ENCODE data around the gene CDC34. TPM values are rescaled to one million over a fixed set of nuclear protein-coding genes. Genes with fewer than 3 reads are reported as not detected.

The CDC34 gene
- total and polyA plus RNA-seq, 9 of the 15 experiments (the other 6 are each of a cell fraction or from before 2014, with no cell fraction given): 0.80 to 203 (median 65.5) TPM

DNA sequence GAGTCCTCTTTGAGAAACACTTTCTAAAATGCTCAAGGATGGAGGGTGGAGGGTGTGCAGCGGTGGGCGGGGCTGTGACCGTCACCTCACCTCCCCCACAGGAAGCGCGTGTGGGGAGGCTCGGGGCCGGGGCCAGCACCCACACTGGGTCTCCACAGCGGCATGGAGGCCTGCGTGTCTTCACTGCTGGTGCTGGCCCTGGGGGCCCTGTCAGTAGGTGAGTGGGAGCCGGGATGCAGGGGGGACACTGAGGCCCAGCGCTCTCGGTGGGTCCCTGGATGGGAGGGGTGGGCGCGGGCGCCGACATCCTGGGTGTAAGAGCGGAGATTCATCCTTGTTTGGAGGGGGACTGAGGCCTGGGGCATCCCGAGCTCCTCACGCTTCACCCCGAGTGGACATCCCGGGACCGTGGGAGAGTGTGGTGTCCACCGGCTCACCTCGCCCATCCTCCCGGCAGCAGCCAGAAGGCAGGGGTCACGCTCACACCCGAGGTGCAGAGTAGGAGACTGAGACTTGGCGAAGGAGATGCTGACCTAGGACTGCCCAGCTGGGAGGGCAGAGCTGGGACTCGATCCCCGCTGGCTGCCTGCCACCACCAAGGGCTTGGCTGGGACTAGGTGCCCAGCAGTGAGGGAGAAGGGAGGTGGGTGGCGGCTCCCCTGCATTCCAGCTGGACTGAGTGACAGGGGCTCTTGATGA, 12.5 kb downstream of the CDC34 start, which contains the start of gene GZMM (continued):
- TF ChIP-seq, protein P1, sequence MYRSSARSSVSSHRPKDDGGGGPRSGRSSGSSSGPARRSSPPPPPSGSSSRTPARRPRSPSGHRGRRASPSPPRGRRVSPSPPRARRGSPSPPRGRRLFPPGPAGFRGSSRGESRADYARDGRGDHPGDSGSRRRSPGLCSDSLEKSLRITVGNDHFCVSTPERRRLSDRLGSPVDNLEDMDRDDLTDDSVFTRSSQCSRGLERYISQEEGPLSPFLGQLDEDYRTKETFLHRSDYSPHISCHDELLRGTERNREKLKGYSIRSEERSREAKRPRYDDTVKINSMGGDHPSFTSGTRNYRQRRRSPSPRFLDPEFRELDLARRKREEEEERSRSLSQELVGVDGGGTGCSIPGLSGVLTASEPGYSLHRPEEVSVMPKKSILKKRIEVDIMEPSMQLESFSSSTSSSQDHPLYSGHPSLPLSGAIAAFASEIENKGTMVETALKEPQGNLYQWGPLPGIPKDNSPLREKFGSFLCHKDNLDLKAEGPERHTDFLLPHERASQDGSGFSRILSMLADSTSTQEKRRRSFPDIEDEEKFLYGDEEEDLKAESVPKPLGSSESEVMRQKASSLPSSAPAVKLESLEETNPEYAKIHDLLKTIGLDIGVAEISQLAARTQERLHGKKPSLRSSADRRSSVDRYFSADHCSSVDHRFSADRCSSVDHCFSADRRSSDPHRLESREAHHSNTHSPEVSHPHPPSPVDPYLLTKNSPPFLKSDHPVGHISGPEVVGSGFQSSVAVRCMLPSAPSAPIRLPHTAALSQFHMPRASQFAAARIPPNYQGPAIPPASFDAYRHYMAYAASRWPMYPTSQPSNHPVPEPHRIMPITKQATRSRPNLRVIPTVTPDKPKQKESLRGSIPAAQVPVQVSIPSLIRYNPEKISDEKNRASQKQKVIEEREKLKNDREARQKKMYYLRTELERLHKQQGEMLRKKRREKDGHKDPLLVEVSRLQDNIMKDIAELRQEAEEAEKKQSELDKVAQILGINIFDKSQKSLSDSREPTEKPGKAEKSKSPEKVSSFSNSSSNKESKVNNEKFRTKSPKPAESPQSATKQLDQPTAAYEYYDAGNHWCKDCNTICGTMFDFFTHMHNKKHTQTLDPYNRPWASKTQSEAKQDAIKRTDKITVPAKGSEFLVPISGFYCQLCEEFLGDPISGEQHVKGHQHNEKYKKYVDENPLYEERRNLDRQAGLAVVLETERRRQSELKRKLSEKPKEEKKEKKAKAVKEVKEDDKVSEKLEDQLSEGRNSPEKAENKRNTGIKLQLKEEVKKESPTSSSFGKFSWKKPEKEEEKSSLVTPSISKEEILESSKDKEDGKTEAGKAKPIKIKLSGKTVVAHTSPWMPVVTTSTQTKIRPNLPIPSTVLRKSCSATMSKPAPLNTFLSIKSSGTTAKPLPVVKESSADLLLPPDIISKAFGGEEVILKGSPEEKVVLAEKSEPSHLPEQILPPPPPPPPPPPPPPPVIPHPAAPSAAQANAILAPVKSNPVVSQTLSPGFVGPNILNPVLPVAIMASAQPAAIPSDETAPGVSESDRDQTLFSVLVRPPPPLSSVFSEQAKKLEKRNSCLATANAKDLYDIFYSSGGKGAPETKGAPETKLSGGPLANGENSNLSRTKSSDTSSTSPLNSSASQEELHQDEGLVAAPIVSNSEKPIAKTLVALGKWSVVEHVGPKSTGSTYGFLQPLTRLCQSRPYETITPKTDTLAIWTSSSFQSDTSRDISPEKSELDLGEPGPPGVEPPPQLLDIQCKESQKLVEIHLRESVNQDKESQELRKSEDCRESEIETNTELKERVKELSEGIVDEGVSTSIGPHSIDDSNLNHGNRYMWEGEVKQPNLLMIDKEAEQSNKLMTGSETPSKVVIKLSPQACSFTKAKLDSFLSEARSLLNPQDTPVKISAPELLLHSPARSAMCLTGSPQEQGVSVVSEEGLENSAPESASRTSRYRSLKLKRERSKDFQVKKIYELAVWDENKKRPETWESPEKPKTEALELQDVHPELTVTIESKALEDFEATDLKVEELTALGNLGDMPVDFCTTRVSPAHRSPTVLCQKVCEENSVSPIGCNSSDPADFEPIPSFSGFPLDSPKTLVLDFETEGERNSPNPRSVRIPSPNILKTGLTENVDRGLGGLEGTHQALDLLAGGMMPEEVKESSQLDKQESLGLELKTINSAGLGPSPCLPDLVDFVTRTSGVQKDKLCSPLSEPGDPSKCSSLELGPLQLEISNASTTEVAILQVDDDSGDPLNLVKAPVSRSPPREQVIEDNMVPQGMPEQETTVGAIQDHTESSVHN (IDR thresholded peaks at IDR 0.05; ENCODE audit: borderline replicate concordance in 1 of 2, low read depth in 1 of 2): no peak
- TF ChIP-seq, protein P2, sequence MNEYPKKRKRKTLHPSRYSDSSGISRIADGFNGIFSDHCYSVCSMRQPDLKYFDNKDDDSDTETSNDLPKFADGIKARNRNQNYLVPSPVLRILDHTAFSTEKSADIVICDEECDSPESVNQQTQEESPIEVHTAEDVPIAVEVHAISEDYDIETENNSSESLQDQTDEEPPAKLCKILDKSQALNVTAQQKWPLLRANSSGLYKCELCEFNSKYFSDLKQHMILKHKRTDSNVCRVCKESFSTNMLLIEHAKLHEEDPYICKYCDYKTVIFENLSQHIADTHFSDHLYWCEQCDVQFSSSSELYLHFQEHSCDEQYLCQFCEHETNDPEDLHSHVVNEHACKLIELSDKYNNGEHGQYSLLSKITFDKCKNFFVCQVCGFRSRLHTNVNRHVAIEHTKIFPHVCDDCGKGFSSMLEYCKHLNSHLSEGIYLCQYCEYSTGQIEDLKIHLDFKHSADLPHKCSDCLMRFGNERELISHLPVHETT (CRISPR knock-in tag; conservative IDR thresholded peaks at IDR 0.05 in 1 of 2, IDR thresholded peaks at IDR 0.05 in 1 of 2): no peak
- TF ChIP-seq, protein P3, sequence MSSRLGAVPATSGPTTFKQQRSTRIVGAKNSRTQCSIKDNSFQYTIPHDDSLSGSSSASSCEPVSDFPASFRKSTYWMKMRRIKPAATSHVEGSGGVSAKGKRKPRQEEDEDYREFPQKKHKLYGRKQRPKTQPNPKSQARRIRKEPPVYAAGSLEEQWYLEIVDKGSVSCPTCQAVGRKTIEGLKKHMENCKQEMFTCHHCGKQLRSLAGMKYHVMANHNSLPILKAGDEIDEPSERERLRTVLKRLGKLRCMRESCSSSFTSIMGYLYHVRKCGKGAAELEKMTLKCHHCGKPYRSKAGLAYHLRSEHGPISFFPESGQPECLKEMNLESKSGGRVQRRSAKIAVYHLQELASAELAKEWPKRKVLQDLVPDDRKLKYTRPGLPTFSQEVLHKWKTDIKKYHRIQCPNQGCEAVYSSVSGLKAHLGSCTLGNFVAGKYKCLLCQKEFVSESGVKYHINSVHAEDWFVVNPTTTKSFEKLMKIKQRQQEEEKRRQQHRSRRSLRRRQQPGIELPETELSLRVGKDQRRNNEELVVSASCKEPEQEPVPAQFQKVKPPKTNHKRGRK (tag; IDR thresholded peaks at IDR 0.05): no peak
- TF ChIP-seq, protein P4, sequence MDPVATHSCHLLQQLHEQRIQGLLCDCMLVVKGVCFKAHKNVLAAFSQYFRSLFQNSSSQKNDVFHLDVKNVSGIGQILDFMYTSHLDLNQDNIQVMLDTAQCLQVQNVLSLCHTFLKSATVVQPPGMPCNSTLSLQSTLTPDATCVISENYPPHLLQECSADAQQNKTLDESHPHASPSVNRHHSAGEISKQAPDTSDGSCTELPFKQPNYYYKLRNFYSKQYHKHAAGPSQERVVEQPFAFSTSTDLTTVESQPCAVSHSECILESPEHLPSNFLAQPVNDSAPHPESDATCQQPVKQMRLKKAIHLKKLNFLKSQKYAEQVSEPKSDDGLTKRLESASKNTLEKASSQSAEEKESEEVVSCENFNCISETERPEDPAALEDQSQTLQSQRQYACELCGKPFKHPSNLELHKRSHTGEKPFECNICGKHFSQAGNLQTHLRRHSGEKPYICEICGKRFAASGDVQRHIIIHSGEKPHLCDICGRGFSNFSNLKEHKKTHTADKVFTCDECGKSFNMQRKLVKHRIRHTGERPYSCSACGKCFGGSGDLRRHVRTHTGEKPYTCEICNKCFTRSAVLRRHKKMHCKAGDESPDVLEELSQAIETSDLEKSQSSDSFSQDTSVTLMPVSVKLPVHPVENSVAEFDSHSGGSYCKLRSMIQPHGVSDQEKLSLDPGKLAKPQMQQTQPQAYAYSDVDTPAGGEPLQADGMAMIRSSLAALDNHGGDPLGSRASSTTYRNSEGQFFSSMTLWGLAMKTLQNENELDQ (CRISPR knock-in tag; IDR thresholded peaks at IDR 0.05; ENCODE audit: borderline replicate concordance): no peak
- TF ChIP-seq, protein P5, sequence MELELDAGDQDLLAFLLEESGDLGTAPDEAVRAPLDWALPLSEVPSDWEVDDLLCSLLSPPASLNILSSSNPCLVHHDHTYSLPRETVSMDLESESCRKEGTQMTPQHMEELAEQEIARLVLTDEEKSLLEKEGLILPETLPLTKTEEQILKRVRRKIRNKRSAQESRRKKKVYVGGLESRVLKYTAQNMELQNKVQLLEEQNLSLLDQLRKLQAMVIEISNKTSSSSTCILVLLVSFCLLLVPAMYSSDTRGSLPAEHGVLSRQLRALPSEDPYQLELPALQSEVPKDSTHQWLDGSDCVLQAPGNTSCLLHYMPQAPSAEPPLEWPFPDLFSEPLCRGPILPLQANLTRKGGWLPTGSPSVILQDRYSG (tag; conservative IDR thresholded peaks at IDR 0.05; ENCODE audit: low read depth): no peak
- TF ChIP-seq ZNF384 (IDR thresholded peaks at IDR 0.05; ENCODE audit: low read depth, low read length) (no peak), ZNF134 (CRISPR knock-in tag; conservative IDR thresholded peaks at IDR 0.05) (no peak), FOXM1 (IDR thresholded peaks at IDR 0.05; ENCODE audit: low read depth) (no peak), FOXM1 (CRISPR knock-in tag; IDR thresholded peaks at IDR 0.05; ENCODE audit: low read depth) (no peak), SP1 (CRISPR knock-in tag; IDR thresholded peaks at IDR 0.05) (0 out of 2 replicates have a peak, but pooled peaks have one; percentile 19), ZNF778 (CRISPR knock-in tag; IDR thresholded peaks at IDR 0.05) (no peak)

Measured in K562 (cell line).